Stimulated activated CD4-positive, alpha-beta T cell treated with anti-CD3 and anti-CD28 coated beads, Interleukin-15, amount 100 ng/mL, for 1 hour (primary cell): Measurements from ENCODE around the gene TM9SF1.

Source experiments
- DNase-seq, 2 donors: peaks; one replicate each; pipeline ENCODE4 v3.0.0-alpha.2; 2020; ENCODE audit warnings: low read depth in 1 of 2, low spot score in 1 of 2

Gene TM9SF1

GRCh38 chr14:24195186-24196070 lies at the start of gene TM9SF1:
Gene TM9SF1, minus strand, starts transcription at chr14:24195441. Its CDS starts 422 bp downstream, at chr14:24195019.
- DNase-seq = peak; percentile 72 to 78

GRCh38 chr14:24243336-24243836 lies 48.1 kb upstream of the TM9SF1 start:
- DNase-seq = no peak

- peak in 1 of 2 donors; percentile 87 for DNase-seq
Measured at GRCh38 chr14:24241829-24242443, 46.7 kb upstream of the TM9SF1 start.

- no peak for DNase-seq
Measured at GRCh38 chr14:24240110-24240918, 45.1 kb upstream of the TM9SF1 start.

- no peak for DNase-seq
Measured at GRCh38 chr14:24238527-24239037, 43.3 kb upstream of the TM9SF1 start.

- DNase-seq = no peak
Measured at GRCh38 chr14:24238123-24238522, 42.9 kb upstream of the TM9SF1 start.

- no peak for DNase-seq
Measured at GRCh38 chr14:24237463-24237955, 42.3 kb upstream of the TM9SF1 start.

- no peak for DNase-seq
Measured at GRCh38 chr14:24236689-24237462, 41.6 kb upstream of the TM9SF1 start.

- no peak for DNase-seq
Measured at GRCh38 chr14:24235804-24236688, 40.8 kb upstream of the TM9SF1 start.

- no peak for DNase-seq
Measured at GRCh38 chr14:24234095-24235005, 39.1 kb upstream of the TM9SF1 start.

- DNase-seq = no peak
Measured at GRCh38 chr14:24233538-24233866, 38.3 kb upstream of the TM9SF1 start.

GRCh38 chr14:24232645-24233537 lies 37.6 kb upstream of the TM9SF1 start, which contains the start of gene GMPR2:
Gene GMPR2, plus strand, starts transcription at chr14:24232929. Its CDS starts 325 bp downstream, at chr14:24233254.
- peak in 1 of 2 donors; percentile 40 for DNase-seq

- DNase-seq = peak; percentile 74 to 77
Measured at GRCh38 chr14:24232121-24232644, 36.9 kb upstream of the TM9SF1 start, which contains the start of gene NEDD8. Gene NEDD8, minus strand, starts transcription at chr14:24232367. Its CDS starts 100 bp downstream, at chr14:24232267.

- DNase-seq = no peak
Measured at GRCh38 chr14:24231263-24232120, 36.3 kb upstream of the TM9SF1 start.

- DNase-seq = no peak
Measured at GRCh38 chr14:24228902-24229301, 33.7 kb upstream of the TM9SF1 start.

GRCh38 chr14:24226473-24226872 lies 31.2 kb upstream of the TM9SF1 start:
- DNase-seq = no peak
